Measurements from ENCODE around the gene GBE1.

The GBE1 gene

GRCh38 chr3:81602781-81603180 is 158.7 kb downstream of the GBE1 start:
- no peak for DNase-seq

- DNase-seq = no peak
These were observed 159.6 kb downstream of the GBE1 start for GRCh38 chr3:81601707-81602305.

- DNase-seq = no peak
These were observed 169.3 kb downstream of the GBE1 start for GRCh38 chr3:81592101-81592500.

- DNase-seq = no peak
These were observed 175.5 kb downstream of the GBE1 start for GRCh38 chr3:81585937-81586336.

- no peak for DNase-seq
These were observed 176.4 kb downstream of the GBE1 start for GRCh38 chr3:81585056-81585455.

GRCh38 chr3:81581966-81582599 is 179.4 kb downstream of the GBE1 start:
- peak; percentile 20 for DNase-seq

GRCh38 chr3:81580355-81580754 is 181.1 kb downstream of the GBE1 start:
- peak; percentile 9 for DNase-seq

- no peak for DNase-seq
These were observed 181.7 kb downstream of the GBE1 start for GRCh38 chr3:81579744-81580143.

GRCh38 chr3:81572201-81572756 is 189.2 kb downstream of the GBE1 start:
- no peak for DNase-seq

- no peak for DNase-seq
These were observed 193.1 kb downstream of the GBE1 start for GRCh38 chr3:81568378-81568777.

GRCh38 chr3:81565041-81565440 is 196.4 kb downstream of the GBE1 start:
- no peak for DNase-seq

- no peak for DNase-seq
These were observed 203.3 kb downstream of the GBE1 start for GRCh38 chr3:81558106-81558505.

GRCh38 chr3:81554801-81555200 is 206.6 kb downstream of the GBE1 start:
- no peak for DNase-seq

- DNase-seq = no peak
These were observed 207.1 kb downstream of the GBE1 start for GRCh38 chr3:81554388-81554787.

GRCh38 chr3:81550415-81550814 is 211.0 kb downstream of the GBE1 start:
- DNase-seq = no peak

GRCh38 chr3:81549831-81550230 is 211.6 kb downstream of the GBE1 start:
- DNase-seq = no peak

GRCh38 chr3:81549388-81549787 is 212.1 kb downstream of the GBE1 start:
- DNase-seq = no peak

GRCh38 chr3:81545572-81545971 is 215.9 kb downstream of the GBE1 start:
- DNase-seq = no peak

- DNase-seq = no peak
These were observed 217.1 kb downstream of the GBE1 start for GRCh38 chr3:81544385-81544784.

GRCh38 chr3:81540787-81541186 is 220.7 kb downstream of the GBE1 start:
- DNase-seq = no peak

- DNase-seq = no peak
These were observed 229.6 kb downstream of the GBE1 start for GRCh38 chr3:81531846-81532245.

GRCh38 chr3:81531263-81531662 is 230.2 kb downstream of the GBE1 start:
- DNase-seq = no peak

GRCh38 chr3:81530180-81530939 is 231.1 kb downstream of the GBE1 start:
- DNase-seq = no peak

- DNase-seq = no peak
These were observed 239.6 kb downstream of the GBE1 start for GRCh38 chr3:81521855-81522254.

All from retina (tissue), 1 donor.